ENCODE data around the gene TMEM131.

The TMEM131 gene

GRCh38 chr2:97985998-97986397, 9.8 kb downstream of the TMEM131 start:
- 100% methylated on average over 1 of the region's 2 CpGs for WGBS, 2 experiments (ENCODE audit: insufficient coverage in 2 of 2)

GRCh38 chr2:97983698-97984097, 12.1 kb downstream of the TMEM131 start:
- WGBS, 2 experiments (ENCODE audit: insufficient coverage in 2 of 2), result no CpG with 5 or more reads among the region's 3 CpGs

More at GRCh38 chr2:97985998-97986397, 9.8 kb downstream of the TMEM131 start:
- H3K4me1 ChIP-seq (ENCODE audit: control insufficient read depth, insufficient read depth, low read length, poor library complexity, severe bottlenecking), result no peaks in the 10 kb centered on the region
- H3K4me3 ChIP-seq (ENCODE audit: extremely low read depth, insufficient read depth, low read length, poor library complexity, severe bottlenecking), result no peak overlapping the region
- H3K36me3 ChIP-seq (ENCODE audit: control insufficient read depth, insufficient read depth, low read length), result peaks cover 13% of the 10 kb centered on the region
- H3K27ac ChIP-seq (ENCODE audit: low read depth, low read length, severe bottlenecking), result no peak overlapping the region
- peaks cover 16% of the 10 kb centered on the region for H3K9me3 ChIP-seq (ENCODE audit: control insufficient read depth, low read length)

GRCh38 chr2:97983134-97983533, 12.6 kb downstream of the TMEM131 start:
- Histone ChIP-seq H3K4me1 (ENCODE audit: control insufficient read depth, insufficient read depth, low read length, poor library complexity, severe bottlenecking) (no peaks in the 10 kb centered on the region), H3K27ac (ENCODE audit: low read depth, low read length, severe bottlenecking) (no peak overlapping the region)
- WGBS, 2 experiments (ENCODE audit: insufficient coverage in 2 of 2), result 83 to 93% methylated on average over 4 to 5 of the region's 6 CpGs

More at GRCh38 chr2:97983698-97984097, 12.1 kb downstream of the TMEM131 start:
- H3K4me3 ChIP-seq (ENCODE audit: extremely low read depth, insufficient read depth, low read length, poor library complexity, severe bottlenecking), result no peak overlapping the region
- no peak overlapping the region for H3K27ac ChIP-seq (ENCODE audit: low read depth, low read length, severe bottlenecking)
- peaks cover 25% of the 10 kb centered on the region for H3K9me3 ChIP-seq (ENCODE audit: control insufficient read depth, low read length)
- no peaks in the 10 kb centered on the region for H3K4me1 ChIP-seq (ENCODE audit: control insufficient read depth, insufficient read depth, low read length, poor library complexity, severe bottlenecking)
- peaks cover 22% of the 10 kb centered on the region for H3K36me3 ChIP-seq (ENCODE audit: control insufficient read depth, insufficient read depth, low read length)

GRCh38 chr2:97982621-97983020, 13.1 kb downstream of the TMEM131 start:
- Histone ChIP-seq H3K27ac (ENCODE audit: low read depth, low read length, severe bottlenecking) (no peak overlapping the region), H3K9me3 (ENCODE audit: control insufficient read depth, low read length) (peaks cover 22% of the 10 kb centered on the region), H3K4me3 (ENCODE audit: extremely low read depth, insufficient read depth, low read length, poor library complexity, severe bottlenecking) (no peak overlapping the region), H3K36me3 (ENCODE audit: control insufficient read depth, insufficient read depth, low read length) (peaks cover 26% of the 10 kb centered on the region), H3K4me1 (ENCODE audit: control insufficient read depth, insufficient read depth, low read length, poor library complexity, severe bottlenecking) (no peaks in the 10 kb centered on the region)

More at GRCh38 chr2:97983134-97983533, 12.6 kb downstream of the TMEM131 start:
- Histone ChIP-seq H3K4me3 (ENCODE audit: extremely low read depth, insufficient read depth, low read length, poor library complexity, severe bottlenecking) (no peak overlapping the region), H3K36me3 (ENCODE audit: control insufficient read depth, insufficient read depth, low read length) (peaks cover 26% of the 10 kb centered on the region), H3K9me3 (ENCODE audit: control insufficient read depth, low read length) (peaks cover 25% of the 10 kb centered on the region)

- Histone ChIP-seq H3K9me3 (ENCODE audit: control insufficient read depth, low read length) (peaks cover 22% of the 10 kb centered on the region), H3K4me3 (ENCODE audit: extremely low read depth, insufficient read depth, low read length, poor library complexity, severe bottlenecking) (no peak overlapping the region), H3K36me3 (ENCODE audit: control insufficient read depth, insufficient read depth, low read length) (peaks cover 26% of the 10 kb centered on the region), H3K27ac (ENCODE audit: low read depth, low read length, severe bottlenecking) (no peak overlapping the region), H3K4me1 (ENCODE audit: control insufficient read depth, insufficient read depth, low read length, poor library complexity, severe bottlenecking) (no peaks in the 10 kb centered on the region)
- WGBS, 2 experiments (ENCODE audit: insufficient coverage in 2 of 2), result 75% methylated on average over 1 of the region's 5 CpGs; no CpG with 5 or more reads in 1 of the 2 experiments
These were observed 13.8 kb downstream of the TMEM131 start for GRCh38 chr2:97981961-97982360.

- Histone ChIP-seq H3K27ac (ENCODE audit: low read depth, low read length, severe bottlenecking) (no peak overlapping the region), H3K4me1 (ENCODE audit: control insufficient read depth, insufficient read depth, low read length, poor library complexity, severe bottlenecking) (no peaks in the 10 kb centered on the region), H3K9me3 (ENCODE audit: control insufficient read depth, low read length) (peaks cover 29% of the 10 kb centered on the region), H3K4me3 (ENCODE audit: extremely low read depth, insufficient read depth, low read length, poor library complexity, severe bottlenecking) (no peak overlapping the region), H3K36me3 (ENCODE audit: control insufficient read depth, insufficient read depth, low read length) (peaks cover 26% of the 10 kb centered on the region)
- WGBS, 2 experiments (ENCODE audit: insufficient coverage in 2 of 2), result no CpG with 5 or more reads among the region's 2 CpGs
These were observed 15.8 kb downstream of the TMEM131 start for GRCh38 chr2:97979904-97980303.

- no CpG with 5 or more reads among the region's 1 CpG for WGBS, 2 experiments (ENCODE audit: insufficient coverage in 2 of 2)
- no peak overlapping the region for H3K4me3 ChIP-seq (ENCODE audit: extremely low read depth, insufficient read depth, low read length, poor library complexity, severe bottlenecking)
These were observed 21.3 kb downstream of the TMEM131 start for GRCh38 chr2:97974471-97974870.

GRCh38 chr2:97970293-97971060, 25.3 kb downstream of the TMEM131 start:
- Histone ChIP-seq H3K27ac (ENCODE audit: low read depth, low read length, severe bottlenecking) (no peak overlapping the region), H3K4me3 (ENCODE audit: extremely low read depth, insufficient read depth, low read length, poor library complexity, severe bottlenecking) (no peak overlapping the region), H3K9me3 (ENCODE audit: control insufficient read depth, low read length) (peaks cover 14% of the 10 kb centered on the region), H3K36me3 (ENCODE audit: control insufficient read depth, insufficient read depth, low read length) (no peaks in the 10 kb centered on the region), H3K4me1 (ENCODE audit: control insufficient read depth, insufficient read depth, low read length, poor library complexity, severe bottlenecking) (no peaks in the 10 kb centered on the region)
- 50 to 80% methylated on average over 2 to 3 of the region's 5 CpGs for WGBS, 2 experiments (ENCODE audit: insufficient coverage in 2 of 2)

More at GRCh38 chr2:97974471-97974870, 21.3 kb downstream of the TMEM131 start:
- Histone ChIP-seq H3K4me1 (ENCODE audit: control insufficient read depth, insufficient read depth, low read length, poor library complexity, severe bottlenecking) (no peaks in the 10 kb centered on the region), H3K36me3 (ENCODE audit: control insufficient read depth, insufficient read depth, low read length) (peaks cover 10% of the 10 kb centered on the region), H3K9me3 (ENCODE audit: control insufficient read depth, low read length) (peaks cover 29% of the 10 kb centered on the region), H3K27ac (ENCODE audit: low read depth, low read length, severe bottlenecking) (no peak overlapping the region)

- Histone ChIP-seq H3K4me3 (ENCODE audit: extremely low read depth, insufficient read depth, low read length, poor library complexity, severe bottlenecking) (no peak overlapping the region), H3K4me1 (ENCODE audit: control insufficient read depth, insufficient read depth, low read length, poor library complexity, severe bottlenecking) (no peaks in the 10 kb centered on the region), H3K36me3 (ENCODE audit: control insufficient read depth, insufficient read depth, low read length) (no peaks in the 10 kb centered on the region), H3K27ac (ENCODE audit: low read depth, low read length, severe bottlenecking) (no peak overlapping the region), H3K9me3 (ENCODE audit: control insufficient read depth, low read length) (peaks cover 3% of the 10 kb centered on the region)
- WGBS, 2 experiments (ENCODE audit: insufficient coverage in 2 of 2), result 80 to 94% methylated on average over 2 of the region's 4 CpGs
These were observed 26.4 kb downstream of the TMEM131 start for GRCh38 chr2:97969081-97970067.

GRCh38 chr2:97967931-97968627, 27.7 kb downstream of the TMEM131 start:
- Histone ChIP-seq H3K36me3 (ENCODE audit: control insufficient read depth, insufficient read depth, low read length) (no peaks in the 10 kb centered on the region), H3K27ac (ENCODE audit: low read depth, low read length, severe bottlenecking) (no peak overlapping the region), H3K4me3 (ENCODE audit: extremely low read depth, insufficient read depth, low read length, poor library complexity, severe bottlenecking) (no peak overlapping the region), H3K9me3 (ENCODE audit: control insufficient read depth, low read length) (no peaks in the 10 kb centered on the region), H3K4me1 (ENCODE audit: control insufficient read depth, insufficient read depth, low read length, poor library complexity, severe bottlenecking) (no peaks in the 10 kb centered on the region)
- WGBS, 2 experiments (ENCODE audit: insufficient coverage in 2 of 2), result 93 to 100% methylated on average over 3 to 4 of the region's 7 CpGs

All from mesodermal cell (in vitro differentiated cells).